CD4-positive, alpha-beta T cell treated with Interleukin-17A for 1 hour (primary cell): ENCODE measurements around the gene SYCE1.
"Not testable (repeated sequence)": the region's sequence is repeated elsewhere in the genome, so short reads cannot be mapped to it uniquely, and the experiment has no call there.

Experiments
- DNase-seq: peaks from one replicate; pipeline ENCODE4 v3.0.0-alpha.2; 2020

The SYCE1 gene

DNA sequence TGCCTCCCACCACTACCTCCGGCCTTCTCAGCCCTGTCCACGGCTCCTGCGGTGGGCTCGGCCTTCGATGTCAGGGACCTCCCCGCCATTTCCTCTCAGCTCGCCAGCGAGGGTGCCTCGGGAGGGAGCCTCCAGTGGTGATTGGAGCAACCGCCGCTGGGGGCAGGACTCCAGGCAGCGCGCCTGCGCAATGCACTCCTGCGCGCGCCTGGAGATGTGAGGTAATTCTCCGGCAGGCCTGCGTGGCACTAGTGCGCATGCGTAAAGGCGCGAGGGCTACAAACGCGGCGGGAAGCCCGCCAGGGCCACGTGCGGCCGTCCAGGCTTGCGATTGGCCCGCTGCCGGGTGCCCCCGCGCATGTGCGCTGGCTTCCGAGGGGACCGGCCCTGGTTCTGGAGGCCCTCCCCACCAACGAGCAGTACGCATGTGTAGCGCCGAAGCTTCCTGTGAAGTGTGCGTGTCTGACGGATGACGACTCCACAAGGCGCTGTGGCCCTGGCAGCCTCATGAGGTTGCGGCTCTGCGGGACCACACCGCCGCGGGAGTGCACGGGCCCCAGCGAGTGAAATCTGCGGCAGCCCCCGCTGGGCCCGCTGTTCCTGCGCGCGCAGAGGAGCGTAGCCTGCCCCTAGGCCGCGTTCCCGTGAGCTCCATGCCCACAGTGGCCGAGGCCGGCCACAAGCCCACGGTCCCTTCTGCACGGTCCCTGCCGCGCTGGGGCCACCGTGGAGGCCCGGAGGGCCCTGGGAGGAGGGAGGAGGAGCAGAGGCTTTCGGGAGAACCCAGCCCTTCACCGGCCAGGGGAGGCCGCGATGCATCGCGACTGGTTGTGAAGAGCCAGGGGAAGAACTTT, at the start of gene SYCE1:
Gene SYCE1 (minus strand): TSS at position 143 of the 854 bp plus-strand sequence. CDS start 54 bp downstream, at position 89.
- no peak for DNase-seq

DNA sequence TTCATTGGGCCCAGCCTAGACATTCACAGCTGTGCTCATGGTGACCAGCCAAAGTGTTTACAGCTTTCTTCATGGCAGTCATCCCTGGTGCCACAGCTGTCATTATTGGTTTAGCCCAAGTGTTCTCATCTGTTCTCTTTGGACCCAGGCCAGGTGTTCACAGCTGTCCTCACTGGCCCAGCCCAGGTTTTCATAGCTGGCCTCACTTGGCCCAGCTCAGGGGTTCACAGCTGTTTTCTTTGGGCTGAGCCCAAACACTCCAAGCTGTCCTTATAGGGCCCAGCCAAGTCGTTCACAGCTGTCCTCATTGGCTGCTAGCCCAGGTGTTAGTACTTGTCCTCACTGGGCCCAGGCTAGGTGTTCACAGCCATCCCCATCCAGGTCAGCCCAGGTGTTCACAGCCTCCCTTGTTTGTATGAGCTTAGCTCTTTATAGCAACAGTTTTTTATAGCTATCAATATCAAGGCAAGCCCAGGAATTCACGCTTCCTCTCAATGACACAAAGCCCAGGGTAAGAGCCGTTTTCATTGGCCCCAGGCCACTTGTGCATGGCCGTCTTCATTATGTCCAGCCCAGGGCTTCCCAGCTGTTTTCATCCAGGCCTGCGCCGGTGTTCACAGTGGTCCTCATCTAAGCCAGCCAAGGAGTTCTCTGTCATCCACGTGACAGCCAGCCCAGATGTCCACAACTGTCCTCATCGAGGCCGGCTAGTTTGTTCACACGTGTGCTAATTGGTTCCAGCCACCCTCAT, 49.6 kb upstream of the SYCE1 start:
- no peak for DNase-seq

DNA sequence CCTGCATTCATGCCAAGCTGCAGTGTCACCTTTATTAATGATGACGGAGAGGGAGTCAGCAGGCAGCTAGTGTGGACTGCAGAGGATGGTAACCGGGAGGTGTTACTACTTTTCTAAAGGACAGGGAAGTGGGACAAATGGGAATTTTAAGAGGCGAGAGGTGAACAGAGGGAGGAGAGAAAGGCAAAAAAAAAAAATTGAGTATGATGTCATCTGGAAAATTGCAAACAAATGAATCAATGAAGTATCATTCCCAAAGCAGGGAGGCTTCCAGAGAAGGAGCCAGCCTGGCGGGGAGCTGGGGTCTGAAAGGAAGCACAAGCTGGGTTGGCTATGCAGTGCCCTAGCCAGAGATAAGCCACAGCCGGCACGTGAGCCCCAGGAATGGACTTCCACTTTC, 48.3 kb upstream of the SYCE1 start:
- no peak for DNase-seq

- no peak for DNase-seq
These were observed 45.7 kb upstream of the SYCE1 start for GRCh38 chr10:133611079-133611478.

- no peak for DNase-seq
These were observed 43.5 kb upstream of the SYCE1 start for GRCh38 chr10:133608855-133609254.

- DNase-seq = not testable (repeated sequence)
These were observed 38.1 kb upstream of the SYCE1 start for GRCh38 chr10:133603434-133603833.

DNA sequence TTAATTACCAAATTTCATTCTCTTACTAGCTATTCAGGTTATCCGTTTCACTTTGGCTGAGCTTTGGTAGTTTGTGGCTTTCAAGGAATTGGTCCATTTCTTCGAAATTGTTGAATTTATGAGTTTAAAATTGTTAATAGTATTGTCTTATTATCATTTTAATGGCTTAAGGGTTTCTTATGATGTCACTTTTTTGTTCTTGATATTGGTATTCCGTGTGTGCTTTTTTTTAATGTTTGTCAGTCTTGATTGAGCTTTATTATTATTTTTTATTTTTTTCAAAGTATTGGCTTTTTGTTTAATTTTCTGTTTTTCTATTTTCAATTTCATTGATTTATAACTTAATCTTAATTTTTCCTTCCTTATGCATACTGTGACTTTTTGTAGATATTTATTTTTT, 35.3 kb upstream of the SYCE1 start:
- no peak for DNase-seq

DNA sequence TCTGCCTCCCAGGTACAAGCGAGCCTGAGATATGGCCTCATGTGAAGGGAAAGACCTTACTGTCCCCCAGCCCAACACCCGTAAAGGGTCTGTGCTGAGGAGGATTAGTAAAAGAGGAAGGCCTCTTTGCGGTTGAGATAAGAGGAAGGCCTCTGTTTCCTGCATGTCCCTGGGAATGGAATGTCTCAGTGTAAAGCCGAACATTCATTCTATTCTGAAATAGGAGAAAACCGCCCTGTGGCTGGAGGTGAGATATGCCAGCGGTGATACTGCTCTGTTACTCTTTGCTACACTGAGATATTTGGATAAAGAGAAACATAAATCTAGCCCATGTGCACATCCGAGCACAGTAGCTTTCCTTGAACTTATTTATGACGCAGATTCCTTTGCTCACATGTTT, 34.5 kb upstream of the SYCE1 start:
- DNase-seq = not testable (repeated sequence)

DNA sequence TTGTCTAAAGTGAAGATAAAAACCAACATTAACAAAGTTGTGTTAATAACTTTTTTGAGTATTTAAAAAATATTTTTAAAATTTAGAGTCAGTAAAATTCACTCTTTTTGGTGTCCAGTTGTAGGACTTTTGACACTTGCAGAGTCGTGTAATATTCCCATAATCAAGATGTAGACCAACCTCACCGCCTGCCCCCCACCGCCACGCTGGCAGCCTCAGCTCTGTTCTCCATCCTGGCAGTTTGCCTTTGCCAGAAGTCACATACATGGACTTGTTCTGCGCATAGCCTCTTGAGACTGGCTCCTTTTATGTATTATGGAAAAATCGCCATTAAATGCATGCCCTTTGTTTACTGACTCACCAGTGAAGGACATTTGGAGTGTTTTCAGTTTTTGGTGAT, 27.3 kb upstream of the SYCE1 start:
- DNase-seq = no peak

DNA sequence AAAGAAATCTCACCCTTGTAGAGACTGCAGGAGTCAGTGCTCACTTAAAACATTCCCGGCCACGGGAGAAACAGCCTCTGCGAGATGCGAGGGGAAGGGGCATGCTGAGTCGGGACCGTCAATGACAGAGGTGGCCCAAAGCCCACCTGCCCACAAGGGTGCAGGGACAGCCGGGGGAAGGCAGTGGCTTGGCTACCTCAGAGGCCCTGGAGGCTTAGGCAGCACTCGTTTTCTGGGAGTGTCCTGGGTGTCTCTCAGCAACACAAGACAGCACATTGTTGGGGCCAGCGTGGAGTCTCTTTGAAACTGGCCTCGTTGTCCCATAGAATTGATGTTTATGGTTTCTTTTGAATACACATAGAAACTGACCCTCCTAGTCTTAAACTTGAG, 25.6 kb upstream of the SYCE1 start:
- DNase-seq = no peak

- no peak for DNase-seq
These were observed 25.0 kb upstream of the SYCE1 start for GRCh38 chr10:133590226-133590969.

GRCh38 chr10:133577037-133577436, 11.7 kb upstream of the SYCE1 start:
- not testable (repeated sequence) for DNase-seq

- not testable (repeated sequence) for DNase-seq
These were observed 8.1 kb upstream of the SYCE1 start for GRCh38 chr10:133573460-133573859.

GRCh38 chr10:133572055-133572454, 6.7 kb upstream of the SYCE1 start:
- DNase-seq = not testable (repeated sequence)

DNA sequence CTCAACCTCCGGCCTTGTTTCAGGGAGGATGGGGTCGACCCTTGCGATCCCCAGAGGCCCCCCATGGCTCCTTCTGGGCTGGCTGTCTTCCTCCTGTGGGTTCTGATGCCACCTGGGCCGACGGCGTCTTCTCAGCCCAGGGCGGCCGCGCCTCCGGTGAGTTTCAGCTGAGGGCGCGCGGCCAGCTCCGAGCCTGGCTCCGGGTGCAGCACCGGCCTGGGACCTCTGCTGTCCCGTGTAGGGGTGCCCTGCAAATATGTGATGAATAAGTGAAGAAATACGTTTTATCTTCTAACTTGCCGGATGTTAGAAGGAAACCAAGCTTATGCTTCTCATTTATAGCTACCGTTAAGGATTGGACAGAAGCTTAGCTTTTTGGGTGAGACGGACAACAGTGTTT, 4.4 kb upstream of the SYCE1 start:
- not testable (repeated sequence) for DNase-seq

- not testable (repeated sequence) for DNase-seq
These were observed 3.6 kb upstream of the SYCE1 start for GRCh38 chr10:133568831-133569527.

- DNase-seq = no peak
These were observed 2.9 kb upstream of the SYCE1 start for GRCh38 chr10:133568287-133568614.

- DNase-seq = no peak
These were observed 2.4 kb upstream of the SYCE1 start for GRCh38 chr10:133567609-133568286.

GRCh38 chr10:133567119-133567518, 1.7 kb upstream of the SYCE1 start:
- no peak for DNase-seq

GRCh38 chr10:133564816-133565215, 567 bp downstream of the SYCE1 start:
- no peak for DNase-seq

- no peak for DNase-seq
These were observed 6.2 kb downstream of the SYCE1 start for GRCh38 chr10:133559216-133559615.

- no peak for DNase-seq
These were observed 8.0 kb downstream of the SYCE1 start for GRCh38 chr10:133557381-133557780.
